Endothelial cell of umbilical vein (primary cell): ENCODE data around the gene CD68.

Source experiments
- EZH2 ChIP-seq: IDR thresholded peaks from 2 replicates; pipeline ENCODE4 v1.6.1; 2012; ENCODE audit warnings: borderline replicate concordance, low read depth, mild to moderate bottlenecking, moderate library complexity, low read length, inconsistent platforms; ENCODE audit not compliant: severe bottlenecking
- FOS ChIP-seq: IDR thresholded peaks from 2 replicates; pipeline ENCODE4 v1.6.1; 2011; ENCODE audit warnings: mild to moderate bottlenecking, low read length, moderate library complexity, borderline replicate concordance; ENCODE audit not compliant: insufficient read depth
- JUN ChIP-seq: IDR thresholded peaks from 2 replicates; pipeline ENCODE4 v1.6.1; 2011; ENCODE audit warnings: borderline replicate concordance, low read depth; ENCODE audit not compliant: insufficient read length, insufficient read depth
- POLR2A ChIP-seq: IDR thresholded peaks from 2 replicates; pipeline ENCODE4 v1.6.1; 2012; ENCODE audit warnings: low read depth, mild to moderate bottlenecking, control low read depth, low read length
- POLR2AphosphoS5 ChIP-seq: IDR thresholded peaks from 2 replicates; pipeline ENCODE4 v1.6.1; 2012; ENCODE audit warnings: low read depth, mild to moderate bottlenecking, control low read depth, low read length, moderate library complexity; ENCODE audit not compliant: insufficient read depth
- TF ChIP-seq, protein P1 (sequence below), 2 donors: IDR thresholded peaks; 1 replicate in 1 of 2; 2 replicates in 1 of 2; pipeline ENCODE4 v1.5.1; 2011; ENCODE audit warnings: low read length in 2 of 2, mild to moderate bottlenecking in 2 of 2, moderate library complexity in 2 of 2, control low read depth in 1 of 2, inconsistent platforms in 1 of 2, low read depth in 1 of 2; ENCODE audit not compliant: insufficient read depth in 1 of 2; ENCODE audit errors: extremely low read depth in 1 of 2

DNA sequence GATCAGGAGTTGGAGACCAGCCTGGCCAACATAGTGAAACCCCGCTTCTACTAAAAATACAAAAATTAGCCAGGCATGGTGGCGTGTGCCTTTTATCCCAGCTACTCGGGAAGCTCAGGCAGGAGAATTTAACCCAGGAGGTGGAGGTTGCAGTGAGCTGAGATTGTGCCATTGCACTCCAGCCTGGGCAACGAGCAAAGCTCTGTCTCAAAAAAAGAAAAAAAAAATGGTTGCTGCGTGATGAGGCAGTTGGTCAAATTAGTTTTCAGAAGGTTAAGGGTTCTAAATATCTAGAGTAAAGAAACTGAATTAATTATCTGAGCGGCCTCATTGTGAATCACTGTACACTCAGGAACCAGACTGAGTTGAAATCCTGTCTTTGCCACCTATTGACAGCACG lies 3.5 kb upstream of the CD68 start:
- TF ChIP-seq POLR2A (no peak), POLR2AphosphoS5 (no peak), JUN (no peak), FOS (no peak), EZH2 (no peak)
- TF ChIP-seq, protein P1, sequence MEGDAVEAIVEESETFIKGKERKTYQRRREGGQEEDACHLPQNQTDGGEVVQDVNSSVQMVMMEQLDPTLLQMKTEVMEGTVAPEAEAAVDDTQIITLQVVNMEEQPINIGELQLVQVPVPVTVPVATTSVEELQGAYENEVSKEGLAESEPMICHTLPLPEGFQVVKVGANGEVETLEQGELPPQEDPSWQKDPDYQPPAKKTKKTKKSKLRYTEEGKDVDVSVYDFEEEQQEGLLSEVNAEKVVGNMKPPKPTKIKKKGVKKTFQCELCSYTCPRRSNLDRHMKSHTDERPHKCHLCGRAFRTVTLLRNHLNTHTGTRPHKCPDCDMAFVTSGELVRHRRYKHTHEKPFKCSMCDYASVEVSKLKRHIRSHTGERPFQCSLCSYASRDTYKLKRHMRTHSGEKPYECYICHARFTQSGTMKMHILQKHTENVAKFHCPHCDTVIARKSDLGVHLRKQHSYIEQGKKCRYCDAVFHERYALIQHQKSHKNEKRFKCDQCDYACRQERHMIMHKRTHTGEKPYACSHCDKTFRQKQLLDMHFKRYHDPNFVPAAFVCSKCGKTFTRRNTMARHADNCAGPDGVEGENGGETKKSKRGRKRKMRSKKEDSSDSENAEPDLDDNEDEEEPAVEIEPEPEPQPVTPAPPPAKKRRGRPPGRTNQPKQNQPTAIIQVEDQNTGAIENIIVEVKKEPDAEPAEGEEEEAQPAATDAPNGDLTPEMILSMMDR (IDR thresholded peaks at IDR 0.05; ENCODE audit: extremely low read depth in 1 of 2, insufficient read depth in 1 of 2, low read depth in 1 of 2, low read length in 2 of 2): no peak
